SH-SY5Y (cell line): ENCODE measurements around the gene CXXC5.

ENCODE experiments used
- GATA2 ChIP-seq: IDR thresholded peaks from 2 replicates; pipeline ENCODE4 v1.6.1; 2011; ENCODE audit warnings: mild to moderate bottlenecking, low read depth, low read length
- GATA3 ChIP-seq: IDR thresholded peaks from 2 replicates; pipeline ENCODE4 v1.6.1; 2011; ENCODE audit warnings: low read depth, mild to moderate bottlenecking, low read length, moderate library complexity

- TF ChIP-seq GATA2 = no peak
- TF ChIP-seq GATA3 = no peak
These were observed 20.1 kb downstream of the CXXC5 start for GRCh38 chr5:139668064-139668880.
